GM21360 (cell line): ENCODE results near the gene C9orf153.

Source experiments
- ATAC-seq: cut with Tn5 transposase; IDR thresholded peaks from one replicate; pipeline ENCODE4 v1.9.1; 2021; ENCODE audit warnings: mild to moderate bottlenecking, moderate library complexity; ENCODE audit not compliant: unreplicated experiment

C9orf153 gene

GRCh38 chr9:86272221-86272620 is 12.8 kb upstream of the C9orf153 start:
- no peak for ATAC-seq

DNA sequence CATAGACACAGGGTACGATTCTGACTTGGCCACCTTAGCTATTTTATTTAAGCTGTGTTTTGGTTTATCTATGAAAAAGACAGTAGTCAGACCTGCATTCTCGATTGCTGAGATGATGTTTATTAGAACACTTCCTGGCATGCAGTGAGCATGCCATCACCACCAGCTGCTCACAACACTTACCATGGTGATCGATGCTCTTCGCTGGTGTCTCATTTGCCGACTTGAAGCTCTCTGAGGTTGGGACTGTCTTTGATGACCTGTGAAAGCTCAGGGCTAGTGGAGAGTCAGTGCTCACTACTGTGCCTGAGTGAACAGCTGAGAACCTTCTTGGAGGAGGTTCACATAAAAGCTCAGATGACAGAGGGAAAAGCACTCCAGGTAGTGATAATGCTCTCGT is 4.4 kb upstream of the C9orf153 start:
- no peak for ATAC-seq

GRCh38 chr9:86262492-86262891 is 3.0 kb upstream of the C9orf153 start:
- ATAC-seq: no peak

GRCh38 chr9:86257391-86257790 is 2.1 kb downstream of the C9orf153 start:
- no peak for ATAC-seq

DNA sequence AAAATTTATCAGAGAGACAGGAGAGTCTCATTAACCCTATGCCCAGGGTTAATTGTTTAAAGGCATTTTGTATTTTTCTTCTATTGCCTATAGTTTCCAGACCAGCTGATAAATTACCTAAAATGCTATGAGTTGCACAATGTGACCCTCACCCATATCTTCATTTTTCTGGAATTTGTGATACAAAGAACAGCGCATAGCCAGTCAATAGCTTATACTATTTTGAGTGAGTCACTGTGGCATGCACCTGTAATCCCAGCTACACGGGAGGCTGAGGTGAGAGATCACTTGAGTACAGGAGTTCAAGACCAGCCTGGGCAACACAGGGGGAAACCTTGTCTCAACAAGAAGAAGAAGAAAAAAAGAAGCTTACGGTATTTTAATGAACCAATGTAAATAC is 2.8 kb downstream of the C9orf153 start:
- ATAC-seq: no peak

- no peak for ATAC-seq
Observed at GRCh38 chr9:86253577-86253976, 5.9 kb downstream of the C9orf153 start.

DNA sequence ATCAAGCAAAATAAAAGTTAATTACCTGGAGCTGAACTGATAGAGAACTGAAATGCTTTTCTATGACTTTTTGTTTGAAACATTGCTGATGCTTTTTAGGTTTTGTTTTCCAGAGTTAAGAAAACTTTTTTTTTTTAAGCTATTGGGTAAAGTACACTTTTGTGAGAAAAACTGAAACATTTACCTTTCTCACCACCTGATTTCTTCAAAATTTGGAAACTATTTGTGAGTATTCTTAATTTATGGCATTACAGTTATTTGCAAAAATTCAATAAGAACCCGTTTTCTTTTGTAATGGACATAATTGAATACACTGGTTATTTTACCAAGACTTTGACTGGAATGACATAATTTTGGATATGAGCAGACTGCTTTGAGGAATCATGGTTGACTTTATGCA is 6.6 kb downstream of the C9orf153 start:
- no peak for ATAC-seq

DNA sequence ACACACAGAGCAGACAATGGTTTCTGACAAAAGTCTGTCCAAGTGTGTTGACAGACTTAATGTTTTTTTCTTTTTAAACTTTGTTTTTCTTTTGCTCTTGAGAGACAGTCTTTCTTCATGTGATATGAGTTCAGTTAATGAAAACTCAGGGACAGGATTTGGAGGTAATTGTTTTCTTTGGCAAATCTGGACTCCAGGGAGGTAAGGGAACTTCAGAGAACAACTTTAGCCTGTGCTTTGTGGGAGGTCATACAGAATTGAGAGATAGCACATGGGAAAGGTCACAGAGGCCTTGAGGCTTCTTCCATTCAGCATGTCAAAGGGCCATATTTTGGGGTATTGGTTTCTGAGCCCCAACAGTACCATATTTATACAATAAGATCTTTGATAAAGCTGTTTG is 9.3 kb downstream of the C9orf153 start:
- ATAC-seq: no peak

- no peak for ATAC-seq
Observed at GRCh38 chr9:86248746-86249145, 10.7 kb downstream of the C9orf153 start.

DNA sequence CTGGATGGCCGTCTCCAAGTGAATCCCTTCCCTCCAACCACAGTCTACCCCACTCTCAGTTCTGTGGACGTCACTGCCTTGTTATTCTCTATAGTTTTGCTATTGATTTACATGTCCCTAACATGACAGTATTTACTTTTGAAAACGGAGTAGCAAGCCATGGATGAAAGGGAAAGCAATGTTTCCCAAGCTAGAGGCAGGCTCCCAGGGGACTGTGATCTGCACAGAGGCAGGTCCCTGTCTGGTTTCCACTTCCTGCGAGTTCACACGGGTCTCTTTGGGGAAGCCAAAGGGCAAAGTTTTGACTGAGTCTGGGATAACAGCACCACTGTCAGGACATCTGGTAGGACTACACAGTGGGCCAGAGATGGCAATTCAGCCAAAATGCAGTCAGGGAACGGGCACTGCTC is 12.7 kb downstream of the C9orf153 start:
- peak; percentile 87 for ATAC-seq

DNA sequence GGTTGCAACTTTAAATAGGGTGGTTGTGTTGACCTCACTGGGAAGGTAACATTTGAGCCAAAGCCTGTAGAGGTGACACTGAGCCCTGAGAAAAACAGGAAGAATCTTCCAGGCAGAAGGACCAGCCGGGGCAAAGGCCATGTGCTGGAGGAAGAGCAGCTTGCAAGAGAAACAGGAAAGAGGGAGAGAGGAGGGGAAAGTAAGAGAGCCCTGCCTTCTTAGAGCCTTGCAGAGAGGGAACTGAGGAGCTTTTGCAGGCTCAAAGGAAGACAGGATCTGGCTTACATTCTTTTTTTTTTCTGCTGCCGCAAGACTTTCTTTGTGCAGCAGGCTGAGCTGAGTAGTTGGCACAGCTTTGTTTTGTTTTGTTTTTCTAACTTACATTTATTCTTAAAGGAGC is 17.4 kb downstream of the C9orf153 start:
- ATAC-seq: no peak

GRCh38 chr9:86241216-86241615 is 18.2 kb downstream of the C9orf153 start:
- no peak for ATAC-seq

DNA sequence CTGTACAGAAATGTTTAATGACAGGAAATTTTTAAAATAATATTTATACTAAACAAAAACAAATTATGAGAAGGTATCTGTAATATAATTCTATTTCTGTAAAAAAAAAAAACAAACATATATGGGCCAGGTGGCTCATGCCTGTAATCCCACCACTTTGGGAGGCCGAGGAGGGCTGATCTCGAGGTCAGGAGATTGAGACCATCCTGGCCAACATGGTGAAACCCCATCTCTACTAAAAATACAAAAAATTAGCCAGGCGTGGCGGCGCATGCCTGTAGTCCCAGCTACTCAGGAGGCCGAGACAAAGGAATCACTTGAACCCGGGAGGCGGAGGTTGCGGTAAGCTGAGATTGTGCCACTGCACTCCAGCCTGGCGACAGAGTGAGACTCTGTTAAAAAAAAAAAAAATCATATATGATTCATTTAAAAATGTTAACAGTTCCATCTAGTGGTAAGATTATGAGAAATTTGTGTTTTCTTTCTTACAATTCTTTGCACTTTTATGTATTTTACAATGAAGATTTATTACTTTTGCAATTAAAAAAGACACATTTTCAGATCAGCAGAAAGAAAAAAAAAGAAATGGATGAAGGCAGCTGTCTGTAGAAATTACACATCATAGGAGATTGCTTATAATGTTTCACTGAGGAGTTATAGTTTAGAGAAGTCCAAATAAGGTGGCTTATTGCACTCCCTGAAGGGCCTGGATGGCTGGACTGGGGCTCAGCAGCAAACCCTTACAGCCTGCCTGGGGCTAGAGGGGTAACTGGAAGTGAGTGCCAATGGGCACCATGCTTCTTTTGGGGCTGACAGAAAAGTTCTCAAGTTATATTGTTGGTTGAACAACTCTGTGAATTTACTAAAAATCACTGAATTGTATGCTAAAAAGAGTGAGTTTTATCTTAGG is 20.3 kb downstream of the C9orf153 start:
- no peak for ATAC-seq

GRCh38 chr9:86230858-86231257 is 28.6 kb downstream of the C9orf153 start:
- ATAC-seq: no peak

DNA sequence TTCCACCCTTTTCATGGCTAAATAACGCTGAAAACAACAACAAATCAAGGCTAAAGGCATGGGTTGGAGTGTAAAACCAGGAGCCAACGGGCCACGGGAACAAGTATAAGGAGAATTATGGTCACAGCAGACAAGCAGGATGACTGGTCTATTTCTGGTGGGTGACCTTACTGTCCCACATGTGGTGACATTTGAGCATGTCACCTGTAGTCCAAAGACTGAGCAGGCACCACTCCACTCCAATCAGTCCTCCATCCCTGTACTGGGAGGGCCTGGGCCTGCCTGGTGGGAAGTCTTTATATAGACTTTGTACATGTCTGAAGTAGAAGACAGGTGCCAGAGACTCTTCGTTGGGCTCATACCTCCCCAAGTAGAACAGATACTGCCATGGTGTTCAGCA is 36.8 kb downstream of the C9orf153 start:
- no peak for ATAC-seq

GRCh38 chr9:86219606-86220005 is 39.9 kb downstream of the C9orf153 start:
- no peak for ATAC-seq

GRCh38 chr9:86217076-86217755 is 42.2 kb downstream of the C9orf153 start:
- ATAC-seq: no peak

DNA sequence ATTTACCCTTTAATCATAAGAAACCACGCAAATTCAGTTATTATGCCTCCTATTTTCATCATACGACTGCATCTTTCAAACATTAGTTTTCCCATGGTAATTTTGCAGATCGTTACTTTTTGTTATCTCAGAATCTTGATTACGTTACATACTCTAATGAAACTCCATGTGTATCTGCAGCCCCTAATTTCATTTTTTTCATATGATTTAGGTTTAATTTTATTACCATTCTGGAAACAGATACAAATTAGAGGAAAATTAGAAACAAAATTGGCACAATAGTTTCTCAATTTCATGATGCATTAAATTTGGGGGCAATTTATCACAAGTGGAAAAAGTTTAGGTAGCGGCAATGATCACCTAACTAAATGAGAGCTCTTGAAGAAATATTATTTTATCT is 52.3 kb downstream of the C9orf153 start:
- no peak for ATAC-seq

- ATAC-seq: peak; percentile 72
Observed at GRCh38 chr9:86202338-86202882, 57.0 kb downstream of the C9orf153 start.

DNA sequence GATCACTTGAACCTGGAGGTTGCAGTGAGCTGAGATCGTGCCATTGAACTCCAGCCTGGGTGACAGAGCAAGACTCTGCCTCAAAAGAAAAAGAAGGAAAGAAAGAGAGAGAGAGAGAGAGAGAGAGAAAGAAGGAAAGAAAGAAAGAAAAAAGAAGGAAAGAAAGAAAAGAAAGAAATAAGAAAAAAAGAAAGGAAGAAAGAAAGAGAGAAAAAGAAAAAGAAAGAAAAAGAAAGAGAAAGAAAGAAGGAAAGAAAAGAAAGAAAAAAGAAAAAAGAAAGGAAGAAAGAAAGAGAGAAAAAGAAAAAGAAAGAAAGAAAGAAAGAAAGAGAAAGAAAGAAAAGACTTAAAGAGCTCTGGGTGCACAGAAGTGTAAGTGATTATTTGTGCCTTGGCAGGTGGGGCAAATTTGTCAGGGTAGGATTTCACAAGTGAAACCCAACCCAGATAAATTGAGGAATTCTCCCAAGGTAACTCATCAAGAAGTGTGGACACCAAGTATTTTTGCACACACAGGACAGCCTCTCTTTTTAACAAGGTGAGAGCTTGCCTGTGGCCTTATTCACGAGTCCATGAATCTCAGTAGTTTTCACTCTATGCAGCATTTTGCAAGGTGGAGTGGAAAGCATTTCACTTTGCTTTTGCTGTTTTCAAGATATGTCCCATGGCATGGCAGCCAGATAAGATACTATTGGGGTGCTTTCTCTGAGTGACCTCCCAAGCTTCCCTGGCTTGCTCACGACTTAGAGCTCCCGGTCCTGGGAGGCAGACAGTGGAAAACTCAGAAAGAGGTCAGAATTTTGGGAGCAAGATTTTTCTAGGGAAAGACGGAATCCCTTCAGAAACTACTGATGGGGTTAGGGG is 57.8 kb downstream of the C9orf153 start:
- no peak for ATAC-seq

DNA sequence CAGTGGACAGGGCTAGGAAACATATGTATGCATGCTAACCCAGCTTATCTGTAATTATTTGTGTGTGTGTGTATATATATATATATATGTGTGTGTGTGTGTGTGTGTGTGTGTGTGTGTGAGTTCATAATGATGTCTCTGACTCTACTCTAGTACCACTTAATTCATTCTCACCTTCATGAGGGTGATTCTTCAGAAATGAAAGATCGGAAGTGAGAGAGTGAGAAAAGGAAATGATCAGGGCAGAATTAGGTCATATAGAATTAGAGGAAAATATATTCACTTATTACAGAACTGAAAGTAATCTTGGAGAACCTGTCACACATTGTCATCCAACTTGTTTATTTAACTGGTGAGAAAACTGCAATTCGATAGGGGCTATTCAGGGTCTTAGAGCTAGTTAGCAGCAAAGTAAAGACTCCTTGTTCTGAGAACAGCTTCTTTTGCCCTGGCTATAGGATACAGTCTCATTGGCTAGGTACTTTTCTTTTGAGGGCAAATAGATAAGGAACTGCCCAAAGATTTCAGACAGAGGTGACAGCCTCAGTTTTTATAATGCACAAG is 58.8 kb downstream of the C9orf153 start:
- ATAC-seq: no peak
